ENCODE data around the gene ADCY3.

ADCY3 gene

DNA sequence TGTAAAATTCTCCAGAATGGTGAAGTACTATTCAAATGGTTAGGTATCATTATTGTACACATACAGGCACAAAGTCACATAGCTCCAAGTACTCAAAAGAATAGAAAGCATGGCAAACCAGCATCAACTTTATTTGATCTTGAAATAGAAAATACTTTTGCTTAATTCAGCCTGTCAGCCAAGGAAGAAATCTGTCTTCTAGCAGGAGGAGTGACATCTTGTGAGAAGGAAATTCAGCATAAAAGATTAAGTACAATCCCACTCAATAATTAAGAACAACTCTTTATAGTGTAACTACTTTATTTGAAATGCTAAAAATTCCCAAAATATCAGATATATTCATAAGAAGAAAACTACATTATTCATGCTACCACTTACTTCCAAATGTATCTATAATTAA lies 35.9 kb upstream of the ADCY3 start:
- TF ChIP-seq, protein P1, sequence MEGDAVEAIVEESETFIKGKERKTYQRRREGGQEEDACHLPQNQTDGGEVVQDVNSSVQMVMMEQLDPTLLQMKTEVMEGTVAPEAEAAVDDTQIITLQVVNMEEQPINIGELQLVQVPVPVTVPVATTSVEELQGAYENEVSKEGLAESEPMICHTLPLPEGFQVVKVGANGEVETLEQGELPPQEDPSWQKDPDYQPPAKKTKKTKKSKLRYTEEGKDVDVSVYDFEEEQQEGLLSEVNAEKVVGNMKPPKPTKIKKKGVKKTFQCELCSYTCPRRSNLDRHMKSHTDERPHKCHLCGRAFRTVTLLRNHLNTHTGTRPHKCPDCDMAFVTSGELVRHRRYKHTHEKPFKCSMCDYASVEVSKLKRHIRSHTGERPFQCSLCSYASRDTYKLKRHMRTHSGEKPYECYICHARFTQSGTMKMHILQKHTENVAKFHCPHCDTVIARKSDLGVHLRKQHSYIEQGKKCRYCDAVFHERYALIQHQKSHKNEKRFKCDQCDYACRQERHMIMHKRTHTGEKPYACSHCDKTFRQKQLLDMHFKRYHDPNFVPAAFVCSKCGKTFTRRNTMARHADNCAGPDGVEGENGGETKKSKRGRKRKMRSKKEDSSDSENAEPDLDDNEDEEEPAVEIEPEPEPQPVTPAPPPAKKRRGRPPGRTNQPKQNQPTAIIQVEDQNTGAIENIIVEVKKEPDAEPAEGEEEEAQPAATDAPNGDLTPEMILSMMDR (conservative IDR thresholded peaks at IDR 0.05; ENCODE audit: low read length): no peak
- H3K4me3 ChIP-seq (ENCODE audit: low read length): no peak overlapping the region
- DNase-seq (ENCODE audit: low read depth): no peak

DNA sequence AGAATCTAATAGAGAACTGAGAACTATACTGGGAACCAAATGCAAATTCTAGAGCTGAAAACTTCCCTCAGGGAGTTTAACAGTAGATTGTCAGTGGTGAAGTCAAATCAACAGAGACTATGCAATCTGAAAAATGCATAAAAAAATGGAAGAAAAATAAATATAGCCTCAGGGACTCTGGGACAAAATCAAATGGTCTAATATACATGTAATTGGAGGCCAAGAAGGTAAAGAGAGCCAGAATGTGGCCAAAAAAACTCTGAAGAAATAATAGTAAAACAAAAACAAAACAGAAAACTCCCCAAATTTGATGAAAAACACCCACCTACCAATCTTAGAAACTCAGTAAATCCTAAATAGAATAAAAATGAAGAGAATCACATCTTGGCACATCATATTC lies 35.2 kb upstream of the ADCY3 start:
- TF ChIP-seq, protein P1 (conservative IDR thresholded peaks at IDR 0.05; ENCODE audit: low read length): no peak
- DNase-seq (ENCODE audit: low read depth): no peak
- H3K4me3 ChIP-seq (ENCODE audit: low read length): no peak overlapping the region

DNA sequence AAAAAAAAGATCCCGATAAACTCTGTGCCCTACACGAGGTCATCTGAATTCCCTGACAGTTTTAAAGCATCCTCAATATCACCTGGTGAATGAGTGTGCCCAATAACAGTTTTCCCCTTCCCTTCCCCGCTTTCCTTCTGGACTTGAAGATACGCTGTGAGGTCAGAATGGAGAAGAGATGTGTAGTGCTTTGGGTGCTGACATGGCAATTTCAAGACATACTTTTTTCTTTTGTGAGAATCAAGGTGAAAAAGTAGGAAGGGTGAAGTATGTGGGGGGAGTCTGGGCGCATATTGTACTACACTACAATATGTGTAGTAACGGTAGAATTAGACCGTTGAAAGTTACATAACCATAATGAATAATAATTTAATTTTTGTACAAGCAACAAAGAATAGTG lies 30.1 kb upstream of the ADCY3 start:
- no peak overlapping the region for H3K4me3 ChIP-seq (ENCODE audit: low read length)
- TF ChIP-seq, protein P1 (conservative IDR thresholded peaks at IDR 0.05; ENCODE audit: low read length): no peak
- no peak for DNase-seq (ENCODE audit: low read depth)

DNA sequence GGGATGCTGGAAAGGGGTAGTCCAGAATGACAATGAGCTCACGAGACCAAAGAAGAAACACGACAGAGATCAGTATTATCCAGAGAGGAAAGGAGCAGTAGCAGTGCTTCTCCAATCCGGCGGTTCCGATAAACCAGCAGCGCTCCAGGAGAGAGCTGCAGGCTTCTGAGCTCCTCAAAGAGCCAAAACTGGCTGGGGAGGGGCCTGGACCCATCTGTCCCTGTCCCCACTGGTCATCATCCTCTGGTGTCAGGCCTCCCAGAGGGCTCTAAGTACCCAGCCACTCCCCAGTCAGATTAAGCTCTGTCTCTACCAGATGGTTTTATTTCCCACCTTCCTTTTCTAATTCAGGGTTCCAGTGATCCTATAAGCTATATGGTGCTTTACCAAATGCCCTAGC lies 28.5 kb upstream of the ADCY3 start:
- H3K4me3 ChIP-seq (ENCODE audit: low read length): no peak overlapping the region
- no peak for DNase-seq (ENCODE audit: low read depth)
- TF ChIP-seq, protein P1 (conservative IDR thresholded peaks at IDR 0.05; ENCODE audit: low read length): no peak

DNA sequence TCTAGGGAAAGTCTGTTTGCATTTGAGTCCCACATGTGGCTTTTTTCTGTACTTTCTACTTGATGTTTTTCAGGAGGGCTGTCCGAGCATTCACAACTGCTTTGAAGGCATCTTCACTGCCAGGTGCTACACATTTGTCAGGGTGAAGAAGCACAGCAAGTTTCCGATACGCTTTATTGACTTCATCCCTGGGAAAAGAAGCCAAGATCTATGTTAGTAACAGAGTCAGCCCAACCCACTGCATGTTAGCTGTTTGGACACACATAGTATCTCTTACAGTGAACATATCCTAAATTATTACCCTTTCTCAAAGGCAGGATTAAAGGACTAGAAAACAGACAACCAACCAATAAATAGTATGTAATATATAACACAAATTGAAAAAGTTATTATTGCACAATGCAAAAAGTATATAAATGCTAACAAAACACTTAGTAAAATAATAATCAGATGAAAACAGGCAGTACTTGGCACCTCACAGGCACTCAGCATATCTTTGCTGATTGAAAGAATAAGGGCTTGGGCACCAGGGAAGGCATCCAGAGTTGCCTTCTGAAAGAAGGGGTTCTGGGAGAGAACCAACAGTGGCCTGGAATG lies 27.6 kb upstream of the ADCY3 start:
- no peak overlapping the region for H3K4me3 ChIP-seq (ENCODE audit: low read length)
- TF ChIP-seq, protein P1 (conservative IDR thresholded peaks at IDR 0.05; ENCODE audit: low read length): no peak
- DNase-seq (ENCODE audit: low read depth): no peak

DNA sequence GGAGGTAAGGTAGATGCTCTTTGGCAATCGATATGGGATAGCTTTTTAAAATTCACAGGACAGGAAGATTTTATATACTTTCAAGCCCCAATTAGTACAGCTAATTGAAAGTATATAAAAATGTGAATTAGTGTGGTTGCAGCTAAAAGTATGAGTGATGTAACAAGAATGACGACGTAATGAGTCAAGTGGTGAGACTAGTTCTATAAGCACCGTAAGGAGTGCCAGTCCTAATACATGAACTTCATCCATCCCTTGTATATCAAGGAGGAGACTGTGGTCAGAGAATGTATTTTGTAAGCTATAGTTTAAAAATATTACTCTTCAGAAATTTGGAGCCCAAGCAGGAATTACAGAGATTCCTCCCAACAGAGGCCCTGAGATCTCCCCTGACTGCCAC lies 25.9 kb upstream of the ADCY3 start:
- TF ChIP-seq, protein P1 (conservative IDR thresholded peaks at IDR 0.05; ENCODE audit: low read length): no peak
- no peak for DNase-seq (ENCODE audit: low read depth)

DNA sequence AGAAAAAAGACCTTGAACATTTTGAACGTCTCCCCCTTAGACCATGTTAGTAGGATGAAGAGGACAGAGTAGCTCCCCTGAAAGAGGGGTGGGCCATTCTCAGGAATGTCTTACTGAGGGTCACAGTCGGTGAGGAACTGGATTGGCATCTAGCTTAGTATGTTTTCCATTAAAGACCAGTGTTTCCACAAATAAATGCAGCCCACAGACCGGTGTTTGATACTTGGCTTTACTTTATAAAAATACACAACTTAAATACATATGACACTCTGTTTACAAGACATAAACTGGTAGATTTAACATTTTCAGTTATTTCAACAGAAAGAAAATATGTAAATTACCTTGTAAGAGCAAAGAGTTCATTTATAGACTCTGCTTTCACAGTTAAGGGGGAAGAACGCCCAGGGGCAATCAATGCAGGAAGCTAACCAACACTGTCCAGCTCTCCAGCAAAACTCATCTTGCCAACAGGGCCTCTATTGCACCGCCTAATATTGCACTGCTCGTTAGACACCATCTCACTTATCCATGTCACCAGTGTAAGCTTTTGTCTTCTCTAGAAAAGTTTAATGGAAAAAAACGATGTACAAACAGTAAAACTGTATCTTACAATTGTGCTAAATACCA lies 23.5 kb upstream of the ADCY3 start:
- TF ChIP-seq, protein P1 (conservative IDR thresholded peaks at IDR 0.05; ENCODE audit: low read length): no peak
- no peak overlapping the region for H3K4me3 ChIP-seq (ENCODE audit: low read length)
- no peak for DNase-seq (ENCODE audit: low read depth)

More for the DNA sequence above, 25.9 kb upstream of the ADCY3 start:
- H3K4me3 ChIP-seq (ENCODE audit: low read length): no peak overlapping the region
